HG03045 (cell line): Measurements from ENCODE around the gene SCN5A.
"Not testable (repeated sequence)": the region's sequence is repeated elsewhere in the genome, so short reads cannot be mapped to it uniquely, and the experiment has no call there.

Experiments
- ATAC-seq: cut with Tn5 transposase; IDR thresholded peaks from one replicate; pipeline ENCODE4 v1.9.1; 2021; ENCODE audit warnings: mild to moderate bottlenecking, moderate library complexity; ENCODE audit not compliant: unreplicated experiment

SCN5A gene

DNA sequence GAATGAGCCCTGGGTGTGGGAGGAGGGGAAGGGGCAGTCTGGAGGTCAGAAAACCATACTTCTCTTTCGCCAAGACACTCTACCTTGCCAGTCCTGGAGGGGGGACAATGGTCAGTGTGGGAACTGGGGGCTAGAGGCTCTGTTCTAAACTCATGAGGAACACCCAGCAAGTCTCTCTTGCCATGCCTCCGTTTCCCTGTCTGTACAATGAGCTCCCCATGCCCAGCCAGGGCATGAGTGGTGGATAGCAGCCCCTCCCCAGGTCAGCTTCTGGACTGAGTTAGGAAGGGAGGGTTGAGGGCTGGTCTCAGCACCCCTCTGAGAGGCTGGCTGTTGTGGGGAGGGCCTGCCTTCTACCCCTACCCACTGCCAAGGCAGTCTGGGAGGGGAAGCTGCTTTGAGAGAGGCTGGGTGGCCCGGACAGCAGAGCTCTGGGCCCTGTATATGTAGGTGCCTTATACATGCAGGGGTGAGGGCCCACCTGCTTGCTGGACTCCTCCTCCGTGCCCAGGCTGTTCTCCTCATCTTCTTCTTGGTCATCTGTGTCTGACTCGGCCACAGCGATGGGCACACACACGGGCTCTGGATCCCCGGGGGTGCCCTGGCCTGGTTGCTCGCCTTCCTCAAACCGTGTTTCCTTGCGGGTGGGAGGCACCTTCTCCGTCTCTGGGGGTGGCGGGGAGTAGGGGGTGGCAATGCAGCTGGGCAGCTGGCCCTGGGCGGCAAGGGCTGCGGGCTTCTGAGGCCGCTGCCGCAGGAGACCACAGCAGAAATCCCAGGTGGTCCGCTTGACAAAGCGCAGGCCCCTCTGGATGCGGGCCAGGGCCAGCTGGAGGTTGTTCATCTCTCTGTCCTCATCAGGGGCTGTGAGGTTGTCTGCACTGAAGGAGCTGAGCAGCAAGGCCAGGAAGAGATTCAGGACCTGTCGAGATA is 68.8 kb downstream of the SCN5A start:
- ATAC-seq: no peak

DNA sequence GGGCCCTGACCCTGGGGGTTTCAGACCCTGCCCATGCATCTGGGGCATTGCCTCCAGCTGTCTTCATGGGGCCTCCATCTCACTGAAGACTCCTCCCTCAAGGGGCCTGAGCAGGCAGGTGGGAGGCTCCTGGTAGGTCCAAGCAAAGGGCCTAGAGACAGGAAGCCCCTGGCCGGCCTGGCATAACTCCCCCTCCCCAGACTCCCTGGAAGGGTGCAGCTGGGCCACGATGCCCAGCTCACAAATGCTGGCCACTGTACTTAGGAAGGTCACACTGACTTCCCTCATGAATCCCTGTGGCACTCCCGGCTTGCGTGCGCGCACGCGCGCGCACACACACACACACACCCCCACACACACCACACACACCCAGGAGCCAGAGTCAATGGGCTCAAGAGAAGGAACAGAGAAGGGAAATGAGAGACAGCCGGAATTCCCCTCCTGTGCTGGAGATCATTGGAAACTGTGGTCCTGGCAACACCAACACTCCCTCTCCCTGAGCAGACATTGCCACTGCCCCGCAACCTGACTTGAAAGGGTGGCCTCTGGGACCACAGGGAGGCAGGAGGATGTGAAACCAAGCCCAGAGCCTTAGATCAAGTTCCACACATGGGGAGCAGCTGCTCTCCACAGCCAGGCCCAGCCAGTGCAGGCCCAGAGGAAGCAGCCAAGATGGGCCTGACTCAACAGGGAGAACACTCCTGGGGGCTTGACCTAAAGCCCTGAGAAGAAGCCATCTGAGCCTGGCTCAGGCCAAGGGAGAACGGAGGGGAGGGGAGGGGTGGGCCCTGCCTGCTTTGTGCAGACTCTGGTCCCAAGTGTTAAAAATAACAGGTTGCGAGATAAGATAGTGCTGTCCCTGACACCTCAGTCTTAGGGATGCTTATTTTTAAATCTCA is 69.7 kb downstream of the SCN5A start:
- peak; percentile 60 for ATAC-seq

DNA sequence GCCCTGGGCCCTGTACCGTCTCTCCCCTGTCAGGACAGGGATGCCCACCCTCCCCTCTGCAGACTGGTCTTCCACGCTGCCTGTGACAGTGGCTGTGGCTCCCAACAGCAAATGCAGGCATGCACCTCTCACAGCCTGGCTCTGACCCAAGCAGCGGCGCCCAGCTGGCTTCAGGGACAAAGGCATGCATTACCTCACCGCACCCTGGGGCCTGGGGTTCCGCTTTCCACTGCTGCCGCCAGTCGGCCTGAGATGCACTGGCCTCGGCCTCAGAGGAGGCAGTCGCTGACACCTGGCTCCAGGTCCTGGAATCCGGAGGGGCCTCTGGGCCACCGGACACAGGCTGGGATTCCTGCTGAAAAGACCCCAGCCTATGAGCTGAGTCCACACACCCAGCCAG is 70.3 kb downstream of the SCN5A start:
- no peak for ATAC-seq

DNA sequence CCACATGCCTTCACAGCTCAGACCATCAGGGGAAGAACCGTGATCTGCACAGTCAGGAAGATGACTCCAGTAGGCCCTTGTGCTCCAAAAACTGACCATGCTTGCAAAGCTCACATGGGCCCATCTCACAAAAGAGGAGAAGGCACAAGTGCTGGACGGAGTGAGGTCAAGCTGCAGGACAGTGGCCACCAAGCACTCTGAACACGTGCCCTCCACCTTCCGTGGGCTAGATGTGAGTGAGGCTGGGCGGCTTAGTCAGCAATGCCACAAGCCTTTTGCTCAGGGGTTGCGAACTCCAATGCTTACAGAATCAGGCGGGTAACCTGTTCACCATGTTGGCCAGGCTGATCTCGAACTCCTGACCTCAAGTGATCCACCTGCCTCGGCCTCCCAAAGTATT is 70.9 kb downstream of the SCN5A start:
- no peak for ATAC-seq

DNA sequence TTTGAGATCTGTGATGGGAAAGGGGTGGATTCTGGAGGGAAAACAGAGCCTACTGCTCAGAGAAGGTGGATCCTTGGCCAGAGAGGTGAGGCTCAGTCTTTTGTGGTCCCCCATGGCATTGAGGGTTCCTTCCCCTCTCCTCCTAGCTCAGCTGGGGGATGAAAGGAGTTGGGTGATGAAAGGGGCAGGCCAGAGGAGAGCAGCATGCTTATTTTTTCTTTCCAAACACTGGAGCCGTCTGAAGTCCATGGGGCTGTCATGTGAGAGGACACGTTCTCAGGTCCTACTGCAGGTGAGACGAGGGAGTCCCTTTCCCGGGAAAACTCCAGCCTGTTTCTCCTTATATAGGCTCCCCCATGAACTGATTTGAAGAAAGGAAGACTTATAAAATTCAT is 71.4 kb downstream of the SCN5A start:
- ATAC-seq: no peak

DNA sequence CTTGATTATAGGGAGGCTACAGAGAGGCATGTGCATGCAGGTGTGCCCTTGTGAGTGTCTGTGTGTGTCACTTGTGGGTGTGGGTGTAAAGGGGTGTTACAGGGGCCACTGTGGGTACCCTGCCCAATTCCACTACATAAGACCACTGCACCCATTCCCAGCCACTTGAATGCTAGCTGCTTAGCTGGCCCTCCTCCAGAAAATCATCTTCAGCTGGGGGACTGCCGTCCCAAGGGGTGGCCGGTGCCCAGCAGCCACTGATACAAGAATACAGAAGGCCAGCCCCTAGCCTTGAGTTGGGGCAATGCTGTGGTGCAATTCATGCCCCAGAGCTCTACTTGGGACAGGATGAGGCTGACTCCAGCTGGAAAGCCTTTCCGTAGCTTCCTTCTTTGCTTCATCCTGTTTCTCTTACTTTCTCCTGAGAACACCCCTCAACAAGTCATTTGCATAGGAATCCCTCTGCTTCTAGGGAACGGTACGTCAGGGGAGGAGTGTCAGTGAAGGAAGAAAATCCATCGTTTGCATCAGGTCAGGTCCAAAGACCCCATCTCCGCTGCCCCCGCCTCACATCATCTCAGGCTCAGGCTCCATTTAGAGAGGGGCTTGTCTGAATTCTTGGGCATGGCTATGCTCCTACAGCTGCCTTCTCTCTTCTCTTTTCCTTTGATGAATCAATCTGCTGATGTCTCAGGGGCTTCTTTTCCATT is 72.0 kb downstream of the SCN5A start:
- no peak for ATAC-seq

DNA sequence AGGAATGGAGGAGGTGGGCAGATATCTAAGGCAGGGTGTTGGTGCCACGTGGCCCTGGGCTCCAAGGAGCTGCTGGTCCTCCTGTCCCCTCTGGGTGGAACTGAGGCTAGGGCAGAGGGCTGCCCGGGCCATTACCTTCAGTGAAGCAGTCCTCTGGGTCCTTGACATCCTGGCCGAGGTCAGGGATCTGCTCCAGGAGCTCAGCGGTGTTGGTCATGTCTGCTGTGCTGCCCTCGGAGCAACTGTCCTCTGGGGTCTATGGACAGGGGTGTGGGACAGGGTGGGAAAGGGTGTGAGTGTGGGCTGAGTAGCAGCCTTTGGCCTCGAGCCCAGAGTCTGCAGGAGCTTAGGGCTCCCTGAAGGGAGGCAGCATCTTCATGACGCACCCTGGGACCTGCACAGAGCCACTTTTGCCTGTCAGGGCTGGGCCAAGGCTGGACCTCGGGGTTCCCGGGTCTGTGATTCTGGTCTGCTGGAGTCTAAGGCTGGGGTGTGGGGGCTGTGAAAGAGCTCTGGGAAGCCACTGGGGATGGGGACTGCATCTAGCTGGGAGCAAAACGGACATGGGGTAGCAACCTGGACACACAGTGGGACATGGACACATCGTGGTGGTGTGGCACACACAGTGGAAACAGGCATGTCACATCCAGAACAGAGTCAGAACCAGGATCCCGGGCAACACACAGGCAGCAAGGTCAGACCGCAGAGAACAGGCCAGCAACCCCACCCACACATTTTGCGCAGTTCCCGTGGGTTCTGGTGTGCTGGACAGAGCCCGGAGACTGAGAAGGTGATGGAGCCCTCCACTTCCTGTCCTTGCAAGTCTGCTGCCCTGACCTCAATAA is 72.7 kb downstream of the SCN5A start:
- no peak for ATAC-seq

DNA sequence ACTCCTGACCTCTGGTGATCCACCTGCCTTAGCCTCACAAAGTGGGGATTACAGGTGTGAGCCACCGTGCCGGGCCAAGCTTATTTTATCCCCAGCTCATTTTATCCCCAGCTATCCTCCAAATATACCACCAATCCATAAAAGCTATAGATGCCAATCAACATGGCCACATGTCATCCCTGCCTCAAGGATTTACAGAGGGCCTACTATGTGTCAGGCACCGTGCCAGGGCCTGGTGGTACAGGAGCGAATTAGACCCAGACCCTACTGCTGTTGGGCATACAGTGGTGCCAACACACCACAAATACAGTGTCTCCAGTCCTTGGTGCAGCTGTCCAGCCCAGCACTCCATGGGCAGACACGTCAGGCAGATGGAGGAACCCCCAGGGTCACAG is 73.4 kb downstream of the SCN5A start:
- no peak for ATAC-seq

DNA sequence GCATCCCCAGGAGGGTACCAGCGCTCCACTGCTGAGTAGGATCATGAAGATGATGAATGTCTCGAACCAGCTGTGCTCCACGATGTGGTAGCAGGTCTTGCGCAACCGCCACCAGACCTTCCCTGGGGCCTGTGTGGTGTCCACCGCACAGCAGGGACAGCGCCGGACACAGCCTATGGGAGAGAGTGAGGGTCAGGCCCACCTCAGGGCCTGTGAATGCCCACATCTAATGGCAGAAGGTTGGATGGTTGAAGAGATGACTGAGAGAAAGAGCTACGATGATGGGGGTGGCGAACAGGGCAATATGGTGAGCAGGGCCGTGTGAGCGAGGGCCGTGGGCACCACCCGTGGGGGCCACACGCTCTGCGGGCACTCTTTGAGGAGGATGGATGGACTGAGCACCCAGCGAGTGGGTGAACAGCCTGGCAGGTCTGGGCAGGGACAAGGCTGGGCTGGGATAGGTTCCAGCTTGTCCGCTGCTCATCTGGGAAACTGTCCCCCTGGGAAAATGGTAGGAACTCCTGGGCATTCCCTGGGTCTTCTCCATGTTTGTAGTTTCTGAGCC is 74.1 kb downstream of the SCN5A start:
- ATAC-seq: no peak

DNA sequence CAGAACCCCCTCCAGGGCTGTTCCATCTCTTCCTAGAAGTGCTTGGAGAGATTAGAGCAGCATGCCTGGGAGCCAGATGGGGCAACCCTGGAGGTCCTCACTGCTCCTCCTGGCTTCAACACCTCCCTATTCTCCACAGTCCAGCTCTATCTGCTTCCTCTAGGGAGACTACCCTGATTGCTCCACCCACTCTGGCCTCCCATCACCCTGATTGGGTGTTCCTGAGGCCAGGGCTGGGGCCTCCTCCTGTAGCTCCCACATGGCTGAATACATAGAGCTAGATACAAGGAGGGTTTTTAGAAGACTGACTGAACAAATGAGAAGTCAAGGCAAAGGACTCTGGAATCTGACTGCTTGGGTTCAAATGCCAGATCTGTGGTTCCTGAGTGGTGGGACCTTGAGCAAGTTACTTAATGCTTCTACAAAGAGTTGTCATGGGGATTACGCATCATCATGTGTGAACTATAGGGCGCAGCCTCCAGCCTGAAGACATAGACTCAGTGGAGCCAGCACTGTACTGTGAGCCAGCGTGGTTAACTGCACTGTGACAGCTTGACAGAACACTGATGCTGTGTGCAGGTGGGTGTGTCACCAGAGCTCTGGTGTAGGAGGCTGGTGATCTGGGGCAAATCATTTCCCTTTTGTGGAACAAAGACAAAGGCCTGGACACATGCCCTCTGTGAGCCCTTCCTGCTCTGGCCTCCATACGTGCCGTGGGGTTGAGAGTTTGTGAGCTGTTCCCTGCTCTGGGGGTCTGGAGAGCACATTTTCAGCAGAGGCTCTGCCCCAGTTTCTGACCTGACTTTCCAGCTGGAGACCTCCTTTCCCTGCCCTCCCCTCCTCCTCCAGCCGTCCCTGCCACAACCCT is 74.8 kb downstream of the SCN5A start:
- ATAC-seq: no peak

DNA sequence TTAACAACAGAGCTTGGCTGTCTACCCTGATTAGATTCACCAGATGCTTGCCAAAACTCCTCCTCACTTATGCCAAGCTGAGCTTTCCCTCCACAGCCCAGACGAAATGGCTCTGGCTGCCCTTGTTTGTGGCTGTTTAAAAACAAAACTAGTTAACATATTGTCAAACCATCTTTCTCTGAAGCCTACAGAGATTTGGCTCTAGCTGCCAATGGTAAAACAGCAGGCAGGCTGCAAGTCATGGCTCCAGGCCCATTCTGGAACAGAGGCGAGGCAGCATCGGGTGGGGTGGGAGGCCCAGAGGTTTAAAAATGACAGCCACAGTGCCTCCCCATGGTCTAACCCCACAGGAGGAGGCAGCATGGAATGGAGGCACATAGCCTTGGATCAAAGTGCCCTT is 75.9 kb downstream of the SCN5A start:
- ATAC-seq: no peak

DNA sequence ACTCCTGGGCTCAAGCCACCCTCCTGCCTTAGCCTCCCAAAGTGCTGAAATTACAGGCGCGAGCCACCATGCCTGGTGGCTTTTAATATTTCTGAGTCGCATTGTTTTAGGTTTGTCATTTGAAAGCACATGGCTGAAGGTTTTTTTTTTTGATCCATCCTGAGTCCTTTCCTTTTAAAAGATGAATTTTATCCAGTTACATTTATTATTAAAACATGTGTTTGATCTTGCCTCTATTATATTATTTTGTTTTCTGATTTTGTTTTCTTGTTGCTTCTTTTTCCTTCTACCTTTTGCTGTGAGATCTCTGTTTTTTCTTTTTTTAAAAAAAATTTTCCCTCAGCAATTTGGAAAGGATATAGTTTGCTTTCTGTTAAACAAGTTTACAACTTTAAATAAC is 76.4 kb downstream of the SCN5A start:
- ATAC-seq: no peak

DNA sequence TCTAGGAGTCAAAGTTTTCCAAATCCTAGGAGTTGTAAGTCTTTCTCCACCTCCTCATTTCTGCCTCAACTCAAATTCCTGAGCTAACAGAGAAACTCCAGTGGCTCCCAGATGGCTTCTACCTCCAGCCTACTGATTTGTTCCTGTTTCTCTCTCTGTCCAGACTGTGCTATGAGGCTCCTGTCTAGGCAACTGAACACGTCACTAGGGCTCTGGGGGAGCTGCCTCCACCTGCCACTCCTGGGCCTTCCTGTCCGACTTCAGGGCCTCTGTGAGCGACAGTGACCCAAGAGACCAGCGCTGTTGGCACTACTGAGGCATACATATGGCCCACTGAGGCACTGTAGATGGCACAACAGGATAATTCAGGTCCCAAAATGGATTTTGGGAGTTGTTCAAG is 82.0 kb downstream of the SCN5A start:
- no peak for ATAC-seq

DNA sequence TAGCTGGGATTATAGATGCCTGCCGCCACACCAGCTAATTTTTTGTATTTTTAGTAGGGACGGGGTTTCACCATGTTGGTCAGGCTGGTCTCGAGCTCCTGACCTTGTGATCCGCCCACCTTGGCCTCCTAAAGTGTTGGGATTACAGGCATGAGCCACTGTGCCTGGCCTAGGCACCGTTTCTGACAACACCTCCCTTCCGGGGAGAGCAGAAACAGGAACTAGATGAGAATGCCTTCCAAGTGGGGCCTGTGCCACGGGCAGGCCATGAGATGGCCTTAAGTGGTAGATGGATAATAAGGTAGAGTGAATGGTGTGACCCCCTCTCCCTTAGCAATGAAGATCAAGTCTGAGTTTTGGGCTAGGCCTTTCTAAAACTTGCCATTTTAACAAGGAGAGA is 82.7 kb downstream of the SCN5A start:
- not testable (repeated sequence) for ATAC-seq

DNA sequence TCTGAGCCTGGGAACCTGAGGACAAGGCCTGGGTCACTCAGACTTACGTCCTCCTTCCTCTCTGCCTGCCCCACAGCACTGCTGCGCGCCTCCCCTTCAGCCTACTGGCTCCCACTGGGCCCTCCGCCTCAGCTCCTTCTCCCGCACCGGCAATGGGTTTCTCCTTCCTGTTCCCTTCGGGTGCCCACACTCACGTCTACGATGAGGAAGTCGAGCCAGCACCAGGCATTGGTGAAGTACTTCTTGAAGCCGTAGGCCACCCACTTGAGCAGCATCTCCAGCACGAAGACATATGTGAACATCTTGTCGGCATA is 83.3 kb downstream of the SCN5A start:
- ATAC-seq: no peak

DNA sequence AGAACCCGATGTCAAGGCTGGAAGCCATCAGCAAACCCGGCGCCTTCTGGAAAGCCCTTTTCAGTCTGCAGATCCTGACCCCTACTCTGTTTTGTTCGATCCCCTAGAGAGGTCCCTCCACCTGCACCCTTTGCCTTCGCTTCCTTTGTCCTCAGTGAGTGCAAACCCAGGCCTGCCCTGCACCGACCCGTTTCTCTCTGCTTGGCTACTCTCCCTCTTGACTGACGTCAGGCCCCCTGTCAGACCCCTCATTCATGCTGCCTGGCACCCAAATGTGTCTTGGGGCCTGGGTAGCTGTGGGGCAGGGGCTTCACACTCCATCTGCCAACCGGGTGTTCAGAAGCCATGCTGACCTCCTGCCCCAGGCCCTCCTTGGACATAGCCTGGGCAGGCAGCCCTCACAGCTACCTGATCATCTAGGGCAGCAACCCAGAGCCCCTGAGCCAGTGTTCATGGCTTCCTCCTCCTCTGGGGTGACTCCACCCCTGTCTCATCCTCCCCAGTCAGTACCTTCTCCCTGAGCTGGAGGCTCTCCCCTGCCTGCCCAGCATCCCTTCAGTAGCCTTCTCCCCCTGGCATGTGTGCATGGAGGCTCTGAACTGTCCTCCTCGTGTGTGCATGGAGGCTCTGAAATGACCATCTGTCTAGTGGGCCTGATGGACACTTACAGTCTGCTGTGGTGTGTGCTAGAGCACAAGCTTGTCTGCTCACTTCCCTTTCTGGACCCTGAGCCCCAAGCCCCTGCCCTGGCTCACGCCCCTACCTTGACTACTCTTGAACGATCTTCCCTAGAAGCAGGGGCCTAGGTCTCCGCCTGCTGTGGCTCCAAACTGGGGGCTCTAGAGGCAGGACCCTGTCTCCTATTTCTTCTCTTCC is 83.9 kb downstream of the SCN5A start:
- ATAC-seq: no peak

DNA sequence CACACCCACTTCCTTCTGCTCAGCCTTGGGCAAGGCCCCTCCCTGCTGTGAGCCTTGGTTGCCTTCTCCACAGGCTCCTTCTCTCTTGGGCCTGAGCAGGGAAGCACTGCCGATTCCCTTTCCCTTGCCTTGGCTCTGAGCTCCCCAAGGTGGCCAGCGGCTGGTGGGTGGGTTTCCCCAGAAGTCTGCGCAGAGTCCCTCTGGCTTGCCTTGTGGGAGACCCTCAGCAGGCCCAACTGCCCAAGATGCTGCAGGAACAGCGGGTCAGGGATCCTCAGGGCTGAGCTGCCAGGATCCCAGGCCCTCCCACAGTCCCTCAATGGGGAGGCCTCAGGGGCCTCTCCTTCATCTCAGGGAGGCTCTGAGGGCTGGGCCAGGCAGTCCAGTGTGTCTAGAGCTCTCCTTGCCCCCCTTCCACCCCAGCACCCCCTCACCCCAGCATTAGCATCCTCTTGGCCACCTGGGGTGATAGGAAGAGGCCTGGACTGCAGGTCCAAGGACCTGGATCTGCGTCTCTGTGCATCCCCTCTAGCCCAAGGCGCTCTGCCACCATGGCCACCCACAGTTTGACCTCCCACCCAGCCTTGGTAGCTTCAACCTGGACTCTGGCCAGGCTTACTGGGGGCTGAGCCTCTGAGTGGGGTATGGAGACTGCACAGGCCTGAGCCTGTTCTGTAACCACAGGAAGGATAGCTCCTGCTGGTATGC is 84.7 kb downstream of the SCN5A start:
- ATAC-seq: no peak

DNA sequence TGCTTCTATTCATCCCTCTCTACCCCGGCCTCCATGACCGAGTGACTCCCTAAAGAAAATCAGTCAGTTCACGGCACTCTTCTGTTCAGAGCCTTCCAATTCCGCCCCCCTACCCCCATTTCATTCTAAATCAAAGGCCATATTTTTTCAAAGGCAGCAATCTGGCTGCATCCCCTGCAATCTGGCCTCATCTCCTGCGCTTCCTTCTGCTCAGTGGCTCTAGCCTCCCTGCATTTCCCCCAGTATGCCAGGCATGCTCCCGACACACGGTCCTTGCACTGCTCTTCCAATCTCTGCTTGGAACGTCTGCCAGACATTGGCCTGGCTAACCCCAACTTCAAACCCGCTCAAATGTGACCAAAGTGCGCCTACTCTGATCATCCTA is 85.6 kb downstream of the SCN5A start:
- no peak for ATAC-seq
